GM12878 (cell line): Measurements from ENCODE around the gene GJD3. TPM values are rescaled to one million over a fixed set of nuclear protein-coding genes. Genes with fewer than 3 reads are reported as not detected.

Experiments
- ATAC-seq: fragments of 200-7000 bp; cut with Tn5 transposase; 3 replicates; pipeline ENCODE4 v1.9.1; 2020; ENCODE audit warnings: mild to moderate bottlenecking, moderate library complexity
- BruUV-seq: library from RNA; stranded (reverse); fragments of 400-500 nt; replicated peaks from 2 replicates; lab custom pipeline; 2021; lab: Mats Ljungman, UMichigan
- CTCF ChIA-PET: fragments of 300-600 bp; sonication (Branson Sonifier 250); formaldehyde crosslinking; extraction: SDS; loops from one replicate; lab custom pipeline; 2021; ENCODE audit warnings: inconsistent platforms; lab: Yijun Ruan, JAX
- POLR2A ChIA-PET: fragments of 350-600 bp; formaldehyde crosslinking; extraction: SDS; loops from one replicate; lab custom pipeline; 2021; ENCODE audit warnings: inconsistent platforms; lab: Charles Lee
- RAD21 ChIA-PET: fragments of 300-600 bp; sonication (Branson Sonifier 250); formaldehyde crosslinking; loops from one replicate; lab custom pipeline; 2023; ENCODE audit warnings: antibody characterized with exemption; ENCODE audit not compliant: unreplicated experiment; lab: Charles Lee
- SMC1A ChIA-PET: fragments of 300-600 bp; sonication (Branson Sonifier 250); formaldehyde crosslinking; loops from one replicate; lab custom pipeline; 2023; ENCODE audit not compliant: unreplicated experiment, uncharacterized antibody; lab: Charles Lee
- DNase-seq: peaks from one replicate; pipeline ENCODE4 v3.0.0-alpha.2; 2011; ENCODE audit warnings: low read depth, low spot score
- FAIRE-seq: peaks from 3 replicates; lab custom pipeline; 2011; peaks lifted over from hg19 to GRCh38; lab: Jason Lieb, UNC
- H2AFZ ChIP-seq: 2 replicates; pipeline ENCODE4 v1.6.0; 2011; ENCODE audit warnings: low read depth, low read length, control low read depth; ENCODE audit not compliant: control insufficient read depth
- H3K27ac ChIP-seq: 2 replicates; pipeline ENCODE4 v1.5.1; 2011; ENCODE audit warnings: control low read depth; ENCODE audit not compliant: control insufficient read depth, insufficient read depth
- H3K27me3 ChIP-seq, 2 experiments: replicated peaks in 1 of 2; 2 replicates each; pipeline versions ENCODE4 v1.6.0 to v1.6.1; 2011; ENCODE audit warnings: low read length in 1 of 2; ENCODE audit not compliant: control insufficient read depth in 2 of 2, insufficient read depth in 2 of 2
- H3K36me3 ChIP-seq, 2 experiments: 2 replicates each; pipeline ENCODE4 v1.5.1; 2011; ENCODE audit warnings: low read length in 1 of 2; ENCODE audit not compliant: control insufficient read depth in 2 of 2, insufficient read depth in 2 of 2
- H3K4me1 ChIP-seq: 2 replicates; pipeline ENCODE4 v1.6.1; 2011; ENCODE audit warnings: mild to moderate bottlenecking, low read length, moderate library complexity, mixed read lengths; ENCODE audit not compliant: control insufficient read depth, insufficient read depth
- H3K4me2 ChIP-seq: 2 replicates; pipeline ENCODE4 v1.6.0; 2011; ENCODE audit warnings: control low read depth; ENCODE audit not compliant: control insufficient read depth, insufficient read depth
- H3K4me3 ChIP-seq: fragments of 200-600 bp; sonication (generic); 2 replicates; pipeline ENCODE4 v1.5.1; 2016
- H3K79me2 ChIP-seq: 2 replicates; pipeline ENCODE4 v1.6.0; 2011; ENCODE audit warnings: low read length; ENCODE audit not compliant: control insufficient read depth, insufficient read depth
- H3K9ac ChIP-seq: 2 replicates; pipeline ENCODE4 v1.8.0; 2011; ENCODE audit warnings: low read length, control low read depth, mixed read lengths; ENCODE audit not compliant: control insufficient read depth, insufficient read depth
- H3K9me3 ChIP-seq: replicated peaks from 3 replicates; pipeline ENCODE4 v1.5.1; 2011; ENCODE audit warnings: mild to moderate bottlenecking, low read length; ENCODE audit not compliant: control insufficient read depth, insufficient read depth
- H4K20me1 ChIP-seq: 2 replicates; pipeline ENCODE4 v1.6.0; 2011; ENCODE audit not compliant: control insufficient read depth, insufficient read depth
- BHLHE40 ChIP-seq, 2 experiments: fragments of 450-650 bp in 1 of 2; IDR thresholded peaks; 2 replicates each; pipeline ENCODE4 v1.6.1; 2011 to 2017; ENCODE audit warnings: low read depth in 2 of 2, borderline replicate concordance in 1 of 2, improper control_type of control experiment in 1 of 2, low read length in 1 of 2, mild to moderate bottlenecking in 1 of 2
- ESRRA ChIP-seq: IDR thresholded peaks from 2 replicates; pipeline ENCODE4 v1.6.1; 2012; ENCODE audit warnings: mild to moderate bottlenecking, low read length, improper control_type of control experiment
- HDAC2 ChIP-seq: fragments of 200-600 bp; sonication (generic); IDR thresholded peaks from 2 replicates; pipeline ENCODE4 v1.6.1; 2017
- JUNB ChIP-seq: IDR thresholded peaks from 2 replicates; pipeline ENCODE4 v1.6.1; 2016; ENCODE audit warnings: antibody characterized with exemption, mild to moderate bottlenecking
- MAX ChIP-seq: IDR thresholded peaks from 2 replicates; pipeline ENCODE4 v1.6.1; 2012; ENCODE audit warnings: low read depth, low read length, improper control_type of control experiment
- MXI1 ChIP-seq: fragments of 150-350 bp; IDR thresholded peaks from 2 replicates; pipeline ENCODE4 v1.6.1; 2011; ENCODE audit warnings: low read depth, mild to moderate bottlenecking, inconsistent platforms, low read length, improper control_type of control experiment
- RBBP5 ChIP-seq: fragments of 200-600 bp; sonication (generic); conservative IDR thresholded peaks from 2 replicates; pipeline ENCODE4 v1.6.1; 2016
- whole genome bisulfite sequencing: methylation state at CpG from one replicate; pipeline ENCODE4 v1.1.6; 2016; ENCODE audit warnings: low lambda C conversion rate; ENCODE audit not compliant: insufficient replicate concordance, insufficient coverage; ENCODE audit errors: missing lambda C conversion rate; 5-methylcytosine and 5-hydroxymethylcytosine counted together
- in situ Hi-C: fragments of 300-500 bp; cut with MboI; formaldehyde crosslinking; loops from 9 replicates; pipeline ENCODE4 v1.14.3; 2018; ENCODE audit warnings: mixed read lengths
- intact Hi-C: fragments of 100-400 bp; cut with micrococcal nuclease; formaldehyde crosslinking; loops from one replicate; pipeline ENCODE4 v1.14.2; 2022; ENCODE audit not compliant: unreplicated experiment
- polyA plus RNA-seq, 11 experiments: library from polyadenylated mRNA; depleted of rRNA in 4 of 11; unstranded in 6 of 11; stranded (reverse) in 5 of 11; fragments of >200 nt; fragmentation: Nextera tagmentation in 4 of 11; fragmentation: Illumina TruSeq in 1 of 11; extraction: Ambion mirVana in 4 of 11; extraction: Trizol in 1 of 11; gene quantifications; 1 replicate in 1 of 11; 2 replicates in 10 of 11; pipeline versions ENCODE4 v1.2.1 to v1.2.3, GENCODE V29; 2011 to 2016; ENCODE audit warnings: inconsistent platforms in 2 of 11, missing spikeins in 2 of 11, low read depth in 1 of 11
- total RNA-seq, 4 experiments: library from RNA; depleted of rRNA in 3 of 4; stranded (reverse); fragments of >200 nt in 3 of 4; fragmentation: Illumina TruSeq in 1 of 4; extraction: Trizol in 1 of 4; gene quantifications; 2 replicates each; pipeline versions ENCODE4 v1.2.1 to v1.2.3, GENCODE V29; 2013 to 2021

GJD3 gene
- total and polyA plus RNA-seq, 10 of the 15 experiments (the other 5 are each of a cell fraction or from before 2014, with no cell fraction given) = 1.6 TPM; not detected in 9

- TF ChIP-seq JUNB = no peak
These were observed 47.1 kb downstream of the GJD3 start (continued) for GRCh38 chr17:40317345-40317873.

- no peaks in the 10 kb centered on the region for H4K20me1 ChIP-seq
- no peak overlapping the region for H3K9ac ChIP-seq
- H3K36me3 ChIP-seq = no peaks in the 10 kb centered on the region; a peak in 1 of 4 replicates
- no peak overlapping the region for H2AFZ ChIP-seq
- POLR2A ChIA-PET = interaction anchor here (0.6 to 1.3 kb wide), 7 partner anchors 8 to 216 kb away, joined by 3 to 18 read pairs (median 3); partner anchors contain the start of genes CDC6 and RARA
- no TSS peak for BruUV-seq
- peaks cover 51% of the 10 kb centered on the region for H3K4me1 ChIP-seq
- WGBS = 81% methylated on average over 26 of the region's 38 CpGs
- H3K27ac ChIP-seq = no peak overlapping the region
- intact Hi-C loops = loop anchor here (10.0 kb wide), 1 partner anchor 98 kb away; the partner anchor contains the start of gene TOP2A
- peaks cover 39% of the 10 kb centered on the region for H3K79me2 ChIP-seq
- H3K4me3 ChIP-seq = peak overlapping the region; percentile 91; the same call in 1 of the 2 replicates
- in situ Hi-C loops = no loop called here
- SMC1A ChIA-PET = interaction anchor here (0.8 to 1.8 kb wide), 5 partner anchors 9 to 39 kb away, joined by 3 to 20 read pairs (median 5); partner anchors contain the start of gene RARA
- no peak for TF ChIP-seq RBBP5
- no peak for TF ChIP-seq MAX
- TF ChIP-seq BHLHE40 (IDR thresholded peaks at IDR 0.05; ENCODE audit: borderline replicate concordance in 1 of 2, low read depth in 2 of 2, low read length in 1 of 2) = no peak
- no peak for TF ChIP-seq ESRRA
- TF ChIP-seq HDAC2 = no peak
- TF ChIP-seq MXI1 = no peak
- FAIRE-seq = no peak
- no peaks in the 10 kb centered on the region for H3K27me3 ChIP-seq
- RAD21 ChIA-PET = interaction anchor here (0.6 to 12.6 kb wide), 7 partner anchors 7 to 95 kb away, joined by 3 to 156 read pairs (median 6); partner anchors contain the start of genes CDC6 and RARA
- no peak for ATAC-seq
- DNase-seq = no peak
- CTCF ChIA-PET = interaction anchor here (0.9 to 8.4 kb wide), 14 partner anchors 7 to 218 kb away, joined by 3 to 90 read pairs (median 4); partner anchors contain the start of genes CDC6, RARA and TOP2A
- peak overlapping the region; percentile 100; the same call in 1 of the 2 replicates for H3K4me2 ChIP-seq
- H3K9me3 ChIP-seq = no peaks in the 10 kb centered on the region
These were observed 47.8 kb downstream of the GJD3 start for GRCh38 chr17:40316571-40317344.
